ENCODE results near the gene LIF. TPM values are rescaled to one million over a fixed set of nuclear protein-coding genes. Genes with fewer than 3 reads are reported as not detected.

Gene LIF
- total RNA-seq, 3 donors from 2014 or later (not counting 1 experiment from before 2014, with no cell fraction given) = 2.0 to 2.7 (median 2.6) TPM

GRCh38 chr22:30292069-30292970 lies 45.8 kb upstream of the LIF start:
- Mint-ChIP-seq H3K27me3 (ENCODE audit: low read depth in 2 of 2) (no peaks in the 10 kb centered on the region), H3K4me3 (no peak overlapping the region), H3K27ac (peak overlapping the region in 1 of 2 donors; percentile 68), H3K9me3 (no peaks in the 10 kb centered on the region), H3K4me1 (peaks cover 19 to 34% of the 10 kb centered on the region in 2 donors), H3K36me3 (no peaks in the 10 kb centered on the region)
- intact Hi-C loops (cut with micrococcal nuclease) = no loop called here
- peaks cover 50% of the 10 kb centered on the region for H3K36me3 ChIP-seq (ENCODE audit: control insufficient read depth, insufficient read depth, low read length)
- H3K9me3 ChIP-seq (ENCODE audit: control insufficient read depth, insufficient read depth, low read length) = no peaks in the 10 kb centered on the region
- TF ChIP-seq CTCF (IDR thresholded peaks at IDR 0.05) = no peak
- ATAC-seq = no peak
- H3K27me3 ChIP-seq (ENCODE audit: control insufficient read depth, insufficient read depth, low read length) = no peaks in the 10 kb centered on the region
- H3K4me3 ChIP-seq (ENCODE audit: low read length) = no peak overlapping the region
- no peak overlapping the region for H3K27ac ChIP-seq (ENCODE audit: low read length)
- 91% methylated on average over 18 of the region's 18 CpGs for WGBS (ENCODE audit: insufficient coverage)
- DNase-seq = no peak
- peaks cover 34% of the 10 kb centered on the region for H3K4me1 ChIP-seq (ENCODE audit: control insufficient read depth, insufficient read depth, low read length)

- Mint-ChIP-seq H3K4me3 (no peak overlapping the region), H3K27ac (peak overlapping the region; percentile 68 to 86), H3K4me1 (peaks cover 19 to 39% of the 10 kb centered on the region in 2 donors), H3K27me3 (ENCODE audit: low read depth in 2 of 2) (no peaks in the 10 kb centered on the region), H3K9me3 (no peaks in the 10 kb centered on the region), H3K36me3 (no peaks in the 10 kb centered on the region)
- 94% methylated on average over 13 of the region's 13 CpGs for WGBS (ENCODE audit: insufficient coverage)
- no peaks in the 10 kb centered on the region for H3K9me3 ChIP-seq (ENCODE audit: control insufficient read depth, insufficient read depth, low read length)
- no peak overlapping the region for H3K27ac ChIP-seq (ENCODE audit: low read length)
- H3K4me3 ChIP-seq (ENCODE audit: low read length) = no peak overlapping the region
- H3K4me1 ChIP-seq (ENCODE audit: control insufficient read depth, insufficient read depth, low read length) = peaks cover 41% of the 10 kb centered on the region
- ATAC-seq = no peak
- H3K36me3 ChIP-seq (ENCODE audit: control insufficient read depth, insufficient read depth, low read length) = peaks cover 40% of the 10 kb centered on the region
- intact Hi-C loops (cut with micrococcal nuclease) = no loop called here
- DNase-seq = no peak
- no peak for TF ChIP-seq CTCF (IDR thresholded peaks at IDR 0.05)
- H3K27me3 ChIP-seq (ENCODE audit: control insufficient read depth, insufficient read depth, low read length) = no peaks in the 10 kb centered on the region
These were observed 44.7 kb upstream of the LIF start for GRCh38 chr22:30291058-30291892.

GRCh38 chr22:30290342-30291057 lies 43.9 kb upstream of the LIF start:
- peak in 1 of 2 donors; percentile 40 for DNase-seq
- H3K4me1 Mint-ChIP-seq = peaks cover 19 to 39% of the 10 kb centered on the region in 2 donors
- Histone ChIP-seq H3K4me3 (ENCODE audit: low read length) (no peak overlapping the region), H3K4me1 (ENCODE audit: control insufficient read depth, insufficient read depth, low read length) (peaks cover 43% of the 10 kb centered on the region), H3K27ac (ENCODE audit: low read length) (peak overlapping the region; percentile 66), H3K9me3 (ENCODE audit: control insufficient read depth, insufficient read depth, low read length) (no peaks in the 10 kb centered on the region), H3K27me3 (ENCODE audit: control insufficient read depth, insufficient read depth, low read length) (no peaks in the 10 kb centered on the region), H3K36me3 (ENCODE audit: control insufficient read depth, insufficient read depth, low read length) (peaks cover 33% of the 10 kb centered on the region)
- ATAC-seq = no peak
- H3K36me3 Mint-ChIP-seq = no peaks in the 10 kb centered on the region
- 45% methylated on average over 3 of the region's 3 CpGs for WGBS (ENCODE audit: insufficient coverage)
- H3K4me3 Mint-ChIP-seq = peak overlapping the region; percentile 92
- H3K9me3 Mint-ChIP-seq = no peaks in the 10 kb centered on the region
- intact Hi-C loops (cut with micrococcal nuclease) = no loop called here
- peak overlapping the region; percentile 86 to 88 for H3K27ac Mint-ChIP-seq
- TF ChIP-seq CTCF (IDR thresholded peaks at IDR 0.05) = no peak
- H3K27me3 Mint-ChIP-seq (ENCODE audit: low read depth in 2 of 2) = no peaks in the 10 kb centered on the region
